Embryonic facial prominence (tissue), 1 donor: Measurements from ENCODE around the gene NET1.

ENCODE experiments used
- DNase-seq: peaks from one replicate; pipeline ENCODE4 v3.0.0-alpha.2; 2016; ENCODE audit errors: extremely low spot score

NET1 gene

GRCh38 chr10:5442990-5443370, 30.6 kb downstream of the NET1 start:
- no peak for DNase-seq

- no peak for DNase-seq
These were observed 31.1 kb downstream of the NET1 start for GRCh38 chr10:5443429-5443828.

GRCh38 chr10:5445006-5445405, 32.6 kb downstream of the NET1 start:
- DNase-seq: no peak

GRCh38 chr10:5446390-5446926, 34.1 kb downstream of the NET1 start:
- DNase-seq: peak; percentile 70

- no peak for DNase-seq
These were observed 34.7 kb downstream of the NET1 start for GRCh38 chr10:5447056-5447455.

- DNase-seq: no peak
These were observed 35.3 kb downstream of the NET1 start for GRCh38 chr10:5447611-5448071.

GRCh38 chr10:5448333-5449001, 36.1 kb downstream of the NET1 start:
- no peak for DNase-seq

GRCh38 chr10:5449227-5449626, 36.9 kb downstream of the NET1 start:
- DNase-seq: no peak

GRCh38 chr10:5449823-5450222, 37.5 kb downstream of the NET1 start:
- DNase-seq: peak; percentile 72

GRCh38 chr10:5450605-5451384, 38.4 kb downstream of the NET1 start:
- no peak for DNase-seq

- DNase-seq: no peak
These were observed 41.6 kb downstream of the NET1 start for GRCh38 chr10:5453749-5454489.

- no peak for DNase-seq
These were observed 44.2 kb downstream of the NET1 start for GRCh38 chr10:5456563-5456962.

GRCh38 chr10:5457741-5458140, 45.4 kb downstream of the NET1 start:
- DNase-seq: no peak

- no peak for DNase-seq
These were observed 46.1 kb downstream of the NET1 start for GRCh38 chr10:5458425-5458824.

- no peak for DNase-seq
These were observed 46.8 kb downstream of the NET1 start for GRCh38 chr10:5458949-5459747.

GRCh38 chr10:5460468-5461202, 48.3 kb downstream of the NET1 start:
- DNase-seq: no peak

GRCh38 chr10:5461203-5461588, 48.8 kb downstream of the NET1 start:
- DNase-seq: no peak

GRCh38 chr10:5461914-5462840, 49.8 kb downstream of the NET1 start:
- no peak for DNase-seq

- DNase-seq: no peak
These were observed 50.5 kb downstream of the NET1 start for GRCh38 chr10:5462841-5463293.

- no peak for DNase-seq
These were observed 52.2 kb downstream of the NET1 start for GRCh38 chr10:5464546-5464945.
